NOMO-1 treated with dmso at 0.1 percent for 144 hours (cell line): ENCODE data around the gene ASS1.

ENCODE experiments used
- DNase-seq: peaks from one replicate; lab custom pipeline; 2025; ENCODE audit not compliant: unreplicated experiment; lab: John Stamatoyannopoulos, UW

Gene ASS1

GRCh38 chr9:130526193-130526853, 81.6 kb downstream of the ASS1 start:
- DNase-seq: no peak

GRCh38 chr9:130526854-130527650, 82.3 kb downstream of the ASS1 start:
- DNase-seq: no peak

- no peak for DNase-seq
Observed at GRCh38 chr9:130527651-130528310, 83.0 kb downstream of the ASS1 start.

DNA sequence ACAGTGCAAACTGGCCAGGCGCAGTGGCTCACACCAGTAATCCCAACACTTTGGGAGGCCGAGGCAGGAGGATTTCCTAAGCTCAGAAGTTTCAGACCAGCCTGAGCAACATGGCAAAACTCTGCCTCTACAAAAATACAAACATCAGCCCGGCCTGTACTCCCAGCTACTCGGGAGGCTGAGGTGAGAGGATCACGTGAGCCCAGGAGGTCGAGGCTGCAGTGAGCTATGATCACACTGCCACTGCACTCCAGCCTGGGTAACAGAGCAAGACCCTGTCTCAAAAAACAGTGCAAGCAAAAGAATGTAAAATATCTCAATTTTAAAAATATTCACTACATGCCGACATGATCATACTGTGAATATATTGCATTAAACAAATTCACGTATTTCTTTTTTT, 83.9 kb downstream of the ASS1 start:
- no peak for DNase-seq

DNA sequence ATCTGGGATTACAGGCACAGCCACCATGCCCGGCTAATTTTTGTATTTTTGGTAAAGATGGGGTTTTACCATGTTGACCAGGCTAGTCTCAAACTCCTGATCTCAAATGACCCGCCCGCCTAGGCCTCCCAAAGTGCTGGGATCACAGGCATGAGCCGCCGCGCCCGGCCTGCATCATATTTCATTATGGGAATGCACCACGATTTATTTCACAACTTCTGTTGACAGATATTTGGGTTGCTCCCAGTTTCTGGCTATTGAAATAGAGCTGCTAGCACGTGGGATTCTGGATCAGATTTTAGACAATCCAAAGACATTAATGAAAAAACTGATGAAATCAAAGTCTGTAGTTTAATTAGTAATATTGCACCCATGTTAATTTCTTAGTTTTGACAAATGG, 86.2 kb downstream of the ASS1 start:
- DNase-seq: no peak

DNA sequence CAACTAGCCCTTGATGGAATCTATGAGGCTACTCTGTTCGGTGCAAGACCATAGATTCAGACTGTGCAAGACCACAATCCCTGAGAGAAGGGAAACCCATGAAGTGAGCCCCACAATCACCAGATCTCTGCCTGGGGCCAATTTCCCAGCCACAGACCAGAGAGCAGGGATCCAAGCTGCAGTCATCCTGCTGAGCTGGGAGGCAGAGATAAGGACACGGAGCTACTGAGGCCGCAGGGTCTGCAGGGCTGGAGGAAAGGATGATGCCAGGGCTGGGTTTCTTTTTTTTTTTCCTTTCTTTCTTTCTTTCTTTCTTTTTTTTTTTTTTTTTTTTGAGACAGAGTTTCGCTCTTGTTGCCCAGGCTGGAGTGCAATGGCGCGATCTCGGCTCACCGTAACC, 86.9 kb downstream of the ASS1 start:
- DNase-seq: no peak

DNA sequence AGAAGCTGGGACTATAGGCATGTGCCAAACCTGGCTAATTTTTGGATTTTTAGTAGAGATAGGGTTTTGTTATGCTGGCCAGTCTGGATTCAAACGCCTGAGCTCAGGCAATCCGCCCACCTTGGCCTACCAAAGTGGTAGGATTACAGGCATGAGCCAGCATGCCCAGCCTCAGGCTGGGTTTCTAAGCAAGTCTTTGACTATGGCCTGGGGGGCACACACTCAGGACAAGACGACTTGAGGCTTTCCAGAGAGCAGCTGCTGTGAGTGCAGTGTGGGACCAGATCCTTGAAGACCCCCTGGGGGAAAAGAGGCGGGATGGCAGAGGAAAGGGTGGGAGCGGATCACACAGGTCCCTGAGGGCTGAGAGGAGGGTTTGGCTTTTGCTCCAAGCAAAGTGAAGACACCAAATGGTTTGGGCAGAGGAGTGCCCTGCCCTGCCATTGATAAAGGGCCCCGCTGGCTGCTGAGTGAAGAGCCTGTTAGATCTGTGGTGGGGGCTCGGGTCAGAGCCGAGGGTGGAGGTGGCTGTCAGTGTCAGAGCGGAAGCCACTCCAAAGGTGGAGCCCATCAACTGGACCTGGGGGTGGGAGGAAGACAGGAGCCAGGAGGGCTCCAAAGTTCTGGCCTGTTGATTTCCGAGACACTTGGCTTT, 87.8 kb downstream of the ASS1 start:
- no peak for DNase-seq

DNA sequence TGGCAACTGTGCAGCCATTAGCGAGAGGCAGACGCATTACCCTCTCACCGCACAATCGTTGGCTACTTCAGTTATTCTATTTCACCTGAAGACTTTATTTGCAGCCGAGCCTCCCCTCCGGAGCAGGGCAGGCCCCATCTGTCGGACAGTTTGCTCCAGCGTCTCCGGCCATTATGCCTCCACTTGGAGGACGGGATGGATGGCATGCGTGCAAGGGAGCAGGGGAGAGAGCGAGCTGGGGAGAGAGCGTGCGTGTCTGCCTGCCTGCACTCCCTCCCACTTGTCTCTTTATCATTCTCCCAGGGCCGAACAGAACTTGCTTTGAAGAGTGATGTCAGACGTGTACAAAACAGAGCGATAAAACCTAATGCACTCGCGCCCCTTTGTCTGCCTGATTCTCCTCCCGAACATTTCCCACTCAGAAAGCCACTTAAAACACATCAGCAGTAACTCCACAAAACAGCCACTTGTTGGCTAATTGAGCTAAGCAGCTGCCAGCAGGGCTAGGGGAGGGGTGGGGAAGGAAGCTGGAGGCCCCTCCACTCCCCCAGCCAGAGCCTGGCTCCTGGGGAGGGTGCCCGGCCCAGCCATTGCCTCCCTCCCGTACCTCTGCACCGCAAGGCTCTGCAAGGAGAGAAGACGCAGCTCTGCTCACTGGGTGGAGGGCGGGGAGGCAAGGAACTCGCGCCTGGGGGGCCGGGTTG, 91.2 kb downstream of the ASS1 start:
- DNase-seq: no peak

GRCh38 chr9:130536701-130537107, 91.9 kb downstream of the ASS1 start:
- DNase-seq: no peak

DNA sequence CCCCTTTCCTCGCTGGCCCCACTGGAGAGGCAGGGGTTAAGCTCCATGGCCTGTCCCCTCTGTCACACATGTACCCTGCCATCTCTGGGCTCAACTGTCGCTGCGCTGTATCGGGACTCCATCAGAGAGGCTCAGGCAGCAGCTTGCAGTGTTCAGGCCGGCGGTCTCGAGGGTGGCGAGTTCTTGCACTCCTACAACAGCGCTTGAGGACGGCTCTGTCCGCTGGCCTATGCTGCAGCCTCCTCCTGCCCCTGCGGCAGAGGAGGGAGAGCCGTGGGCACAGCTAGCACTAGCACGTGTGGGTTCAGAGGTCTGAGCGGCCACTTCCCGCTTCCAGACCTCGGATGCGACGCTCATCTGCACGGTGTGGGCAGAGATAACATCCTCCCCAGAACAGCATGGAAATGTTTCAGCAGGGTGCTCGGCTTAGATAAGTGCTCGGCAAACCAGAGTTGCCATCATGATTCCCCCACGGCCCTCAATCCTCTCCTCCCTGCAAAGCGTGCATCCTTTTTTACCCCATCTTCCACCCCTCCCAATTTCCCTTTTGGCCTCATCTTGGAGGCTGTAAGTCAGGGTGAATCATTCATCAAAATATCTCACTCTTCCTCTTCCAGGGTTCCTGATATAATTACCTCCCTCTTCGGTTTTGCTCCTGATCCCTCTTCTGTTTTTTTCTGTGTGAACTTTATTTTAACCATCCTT, 92.7 kb downstream of the ASS1 start:
- no peak for DNase-seq

- no peak for DNase-seq
Observed at GRCh38 chr9:130539420-130540223, 94.9 kb downstream of the ASS1 start.

GRCh38 chr9:130541533-130541932, 96.8 kb downstream of the ASS1 start:
- no peak for DNase-seq

GRCh38 chr9:130542038-130542437, 97.3 kb downstream of the ASS1 start:
- DNase-seq: no peak

DNA sequence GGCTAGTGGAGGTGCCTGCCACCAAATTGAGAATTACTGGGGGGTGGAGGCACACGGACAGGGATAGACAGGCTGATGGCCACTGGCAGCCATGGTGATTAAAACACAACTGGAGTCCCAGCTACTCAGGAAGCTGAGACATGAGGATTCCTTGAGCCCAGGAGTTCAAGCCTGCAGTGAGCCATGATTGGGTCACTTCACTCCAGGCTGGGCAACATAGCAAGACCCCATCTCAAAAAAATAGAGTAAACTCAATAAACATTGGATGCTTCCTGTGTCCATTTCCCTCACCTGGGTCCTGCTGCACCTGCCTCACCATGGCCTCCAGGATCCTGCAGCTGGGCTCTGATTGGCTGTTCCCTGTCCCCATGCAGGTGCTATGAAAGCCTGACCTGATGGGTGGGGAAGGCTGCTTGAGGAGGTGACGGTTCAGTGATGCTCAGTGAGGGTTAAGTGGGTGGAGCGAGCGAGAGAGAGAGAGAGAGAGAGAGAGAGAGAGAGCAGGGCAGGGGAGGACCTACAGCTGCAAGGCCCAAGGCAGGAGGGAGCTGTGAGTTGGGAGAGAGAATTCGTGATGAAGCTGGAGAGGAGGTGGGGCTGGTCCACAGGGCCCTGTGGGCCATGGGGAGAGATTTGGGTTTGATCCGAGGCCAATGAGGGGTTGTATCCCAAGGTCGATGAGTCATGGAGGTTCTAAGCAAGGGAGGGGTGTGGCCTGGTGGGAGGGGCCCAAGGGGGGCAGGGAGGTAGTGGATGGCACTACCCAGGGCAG, 97.9 kb downstream of the ASS1 start:
- DNase-seq: peak; percentile 40

- DNase-seq: peak; percentile 75
Observed at GRCh38 chr9:130543368-130543767, 98.6 kb downstream of the ASS1 start.

GRCh38 chr9:130543859-130544258, 99.1 kb downstream of the ASS1 start:
- DNase-seq: peak; percentile 82

GRCh38 chr9:130544364-130544763, 99.6 kb downstream of the ASS1 start:
- DNase-seq: no peak

DNA sequence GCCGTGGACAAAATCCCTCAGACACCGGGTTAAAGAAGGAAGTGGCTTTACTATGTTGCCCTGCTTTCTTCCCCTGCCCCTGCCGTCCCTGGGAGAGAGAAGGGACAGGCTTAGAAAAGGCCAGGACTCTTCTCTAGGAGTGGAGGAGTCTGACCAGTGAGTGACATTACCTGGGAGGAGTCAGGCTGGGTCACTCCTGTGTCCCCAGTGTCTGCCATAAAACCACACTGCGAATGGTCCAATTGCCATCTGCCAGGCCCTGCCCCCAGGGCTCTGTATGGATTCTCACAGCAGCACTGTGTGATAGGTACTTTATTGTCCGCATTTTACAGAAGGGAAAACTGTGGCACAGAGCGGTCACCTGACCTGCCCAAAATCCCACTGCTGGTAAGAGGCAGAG, 103.3 kb downstream of the ASS1 start:
- DNase-seq: no peak
